Daoy (cell line): ENCODE data around the gene MYO10. TPM values are rescaled to one million over a fixed set of nuclear protein-coding genes. Genes with fewer than 3 reads are reported as not detected.
A peak's percentile ranks its signal among the peaks of the same experiment; 100 is the strongest.

Source experiments
- DNase-seq: peaks from one replicate; pipeline ENCODE4 v3.0.0-alpha.2; 2015; ENCODE audit warnings: low read depth
- total RNA-seq: library from RNA; depleted of rRNA; stranded (reverse); fragments of >200 nt; shearing (Covaris generic); gene quantifications from 2 replicates; pipeline ENCODE4 v1.2.3, GENCODE V29; 2014

The MYO10 gene
- total RNA-seq, 1 experiment from 2014 or later = 42.9 TPM

- DNase-seq = peak; percentile 86
Measured at GRCh38 chr5:16916262-16916878, 19.7 kb downstream of the MYO10 start.

GRCh38 chr5:16914584-16914983 is 21.5 kb downstream of the MYO10 start:
- no peak for DNase-seq

- no peak for DNase-seq
Measured at GRCh38 chr5:16914108-16914435, 22.0 kb downstream of the MYO10 start.

- no peak for DNase-seq
Measured at GRCh38 chr5:16913187-16914107, 22.6 kb downstream of the MYO10 start.

- no peak for DNase-seq
Measured at GRCh38 chr5:16912080-16912479, 24.0 kb downstream of the MYO10 start.

GRCh38 chr5:16909464-16909863 is 26.6 kb downstream of the MYO10 start:
- no peak for DNase-seq

GRCh38 chr5:16907270-16907669 is 28.8 kb downstream of the MYO10 start:
- DNase-seq = no peak

GRCh38 chr5:16906255-16906654 is 29.8 kb downstream of the MYO10 start:
- DNase-seq = no peak

- DNase-seq = no peak
Measured at GRCh38 chr5:16903480-16904300, 32.4 kb downstream of the MYO10 start.

GRCh38 chr5:16902846-16903245 is 33.2 kb downstream of the MYO10 start:
- DNase-seq = no peak

GRCh38 chr5:16901021-16901644 is 35.0 kb downstream of the MYO10 start:
- no peak for DNase-seq

- peak; percentile 40 for DNase-seq
Measured at GRCh38 chr5:16899171-16899570, 36.9 kb downstream of the MYO10 start.

- DNase-seq = no peak
Measured at GRCh38 chr5:16897800-16898199, 38.3 kb downstream of the MYO10 start.

- DNase-seq = peak; percentile 56
Measured at GRCh38 chr5:16897284-16897704, 38.8 kb downstream of the MYO10 start.

- DNase-seq = no peak
Measured at GRCh38 chr5:16896767-16897166, 39.3 kb downstream of the MYO10 start.

- peak; percentile 96 for DNase-seq
Measured at GRCh38 chr5:16894236-16895057, 41.6 kb downstream of the MYO10 start.

GRCh38 chr5:16891033-16891432 is 45.1 kb downstream of the MYO10 start:
- DNase-seq = no peak

GRCh38 chr5:16889972-16890519 is 46.0 kb downstream of the MYO10 start:
- peak; percentile 47 for DNase-seq

- DNase-seq = peak; percentile 73
Measured at GRCh38 chr5:16889203-16889971, 46.7 kb downstream of the MYO10 start.

- DNase-seq = peak; percentile 79
Measured at GRCh38 chr5:16888694-16889124, 47.4 kb downstream of the MYO10 start.
